EL (cell line): ENCODE measurements around the gene DRG2.
A peak's percentile ranks its signal among the peaks of the same experiment; 100 is the strongest.

Experiments used
- DNase-seq: peaks from one replicate; pipeline ENCODE4 v3.0.0-alpha.2; 2016

Gene DRG2

GRCh38 chr17:18087610-18088491, at the start of gene DRG2:
TSS of gene DRG2 (plus strand) at chr17:18087948. CDS start at chr17:18088024, 76 bp downstream.
- DNase-seq = peak; percentile 93

- DNase-seq = peak; percentile 19
Measured at GRCh38 chr17:18038149-18038850, 49.4 kb upstream of the DRG2 start.

- peak; percentile 99 for DNase-seq
Measured at GRCh38 chr17:18038861-18039534, 48.8 kb upstream of the DRG2 start, which contains the start of the genes ATPAF2 and GID4. TSS of gene ATPAF2 (minus strand) at chr17:18039168. CDS start at chr17:18039013, 155 bp downstream. TSS of gene GID4 (plus strand) at chr17:18039408. CDS start at chr17:18039465, 57 bp downstream.

- DNase-seq = peak; percentile 40
Measured at GRCh38 chr17:18039535-18040260, 48.0 kb upstream of the DRG2 start.

GRCh38 chr17:18040261-18040858, 47.4 kb upstream of the DRG2 start:
- DNase-seq = peak; percentile 11

GRCh38 chr17:18041776-18042175, 46.0 kb upstream of the DRG2 start:
- peak; percentile 58 for DNase-seq

- no peak for DNase-seq
Measured at GRCh38 chr17:18042983-18043382, 44.8 kb upstream of the DRG2 start.

GRCh38 chr17:18043491-18043890, 44.3 kb upstream of the DRG2 start:
- peak; percentile 29 for DNase-seq

- DNase-seq = no peak
Measured at GRCh38 chr17:18044609-18045008, 43.1 kb upstream of the DRG2 start.

- no peak for DNase-seq
Measured at GRCh38 chr17:18045691-18046350, 41.9 kb upstream of the DRG2 start.

- DNase-seq = no peak
Measured at GRCh38 chr17:18055597-18055996, 32.2 kb upstream of the DRG2 start.

- DNase-seq = no peak
Measured at GRCh38 chr17:18056214-18056613, 31.5 kb upstream of the DRG2 start.

GRCh38 chr17:18059283-18059682, 28.5 kb upstream of the DRG2 start:
- no peak for DNase-seq

GRCh38 chr17:18064053-18064452, 23.7 kb upstream of the DRG2 start:
- DNase-seq = no peak

- DNase-seq = no peak
Measured at GRCh38 chr17:18065546-18065945, 22.2 kb upstream of the DRG2 start.

- DNase-seq = no peak
Measured at GRCh38 chr17:18066866-18067265, 20.9 kb upstream of the DRG2 start.

- no peak for DNase-seq
Measured at GRCh38 chr17:18069101-18069500, 18.6 kb upstream of the DRG2 start.

- peak; percentile 48 for DNase-seq
Measured at GRCh38 chr17:18070861-18071340, 16.8 kb upstream of the DRG2 start.

GRCh38 chr17:18071751-18072150, 16.0 kb upstream of the DRG2 start:
- DNase-seq = no peak

- DNase-seq = no peak
Measured at GRCh38 chr17:18074566-18075272, 13.0 kb upstream of the DRG2 start.

- DNase-seq = no peak
Measured at GRCh38 chr17:18076936-18077335, 10.8 kb upstream of the DRG2 start.
